GOT3 (cell line): Measurements from ENCODE around the gene PLPPR1.

Experiments used
- DNase-seq: peaks from one replicate; lab custom pipeline; 2025; ENCODE audit warnings: mixed read lengths; lab: John Stamatoyannopoulos, UW

PLPPR1 gene

DNA sequence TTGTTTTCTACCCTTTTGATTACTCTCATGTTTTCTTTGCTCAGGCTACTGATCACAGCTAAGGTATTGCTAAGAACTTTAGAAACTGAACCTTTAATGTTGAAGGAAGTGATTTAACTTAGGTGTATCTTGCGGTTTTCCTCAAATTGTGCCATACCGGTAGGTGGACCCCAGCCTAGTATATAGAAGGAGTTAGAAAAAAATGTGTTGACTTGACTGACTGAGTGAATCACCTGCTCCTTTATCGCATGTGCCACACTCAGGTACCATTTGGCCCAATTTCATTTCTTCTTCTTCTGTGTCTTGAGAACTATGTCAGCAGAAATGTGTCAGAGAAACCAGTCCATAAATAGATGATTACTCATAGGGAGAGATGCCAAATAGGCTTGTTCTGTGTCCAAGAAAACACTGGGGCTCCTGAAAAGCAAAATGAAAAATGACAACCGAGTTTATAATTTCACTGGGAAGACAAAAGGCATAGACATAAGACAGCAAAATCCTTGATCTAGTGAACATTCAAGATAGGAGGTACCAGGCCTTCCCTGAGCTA is 19.4 kb downstream of the PLPPR1 start:
- DNase-seq: no peak

DNA sequence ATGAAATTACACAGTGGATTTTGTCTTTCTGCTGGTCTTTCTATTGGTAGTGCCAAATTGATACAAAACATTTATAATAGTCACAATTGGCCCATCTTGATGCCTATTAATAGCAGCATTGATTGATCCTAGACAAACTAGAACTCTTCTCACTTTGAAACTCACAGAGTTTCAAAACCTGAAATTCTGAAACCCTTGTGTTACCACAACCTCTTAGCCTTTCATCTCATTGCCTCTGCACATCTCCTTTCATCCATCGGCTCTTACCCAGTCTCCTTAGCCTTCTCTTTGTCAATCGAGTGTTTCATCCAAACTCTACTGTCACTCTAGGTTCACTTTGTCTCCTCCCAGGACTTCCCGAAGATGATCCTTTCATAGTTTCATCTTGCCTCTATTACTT is 22.1 kb downstream of the PLPPR1 start:
- no peak for DNase-seq

DNA sequence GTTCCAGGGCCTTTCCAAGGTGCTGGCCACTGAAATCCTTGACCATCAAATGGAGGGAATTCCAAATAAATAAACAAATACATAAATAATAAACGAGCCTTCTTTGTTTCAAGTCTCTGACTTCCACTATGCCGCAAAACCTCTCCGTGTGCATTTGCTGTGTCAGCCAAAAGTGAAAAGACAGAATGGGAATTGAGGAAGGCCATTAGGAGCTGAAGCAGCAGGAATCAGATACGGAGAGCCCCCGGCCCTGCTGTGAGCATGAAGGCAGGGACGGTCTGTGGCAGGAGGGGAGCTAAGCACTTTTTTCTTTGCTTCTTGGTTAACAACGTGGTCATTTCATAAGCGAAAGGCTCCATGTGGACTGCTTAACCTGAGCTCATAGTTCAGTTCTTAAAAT is 26.1 kb downstream of the PLPPR1 start:
- no peak for DNase-seq

DNA sequence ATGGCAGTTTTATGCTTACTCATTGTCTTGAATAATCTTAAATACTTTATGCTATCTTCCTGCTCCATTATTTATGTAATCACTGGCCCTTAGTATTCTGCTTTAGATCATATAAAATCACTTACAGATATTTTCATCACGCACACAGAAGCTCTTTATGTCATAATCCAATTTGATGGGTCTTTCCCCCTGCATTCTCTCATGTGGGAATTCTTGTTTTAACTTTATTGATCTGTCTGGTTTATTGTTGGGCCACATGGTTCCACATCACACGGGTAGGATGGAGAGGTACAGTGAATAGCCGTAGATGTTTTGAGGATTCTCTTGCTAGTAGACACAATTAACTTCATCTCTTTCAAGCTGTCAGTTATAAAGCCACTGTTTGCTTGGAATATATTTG is 27.0 kb downstream of the PLPPR1 start:
- no peak for DNase-seq

DNA sequence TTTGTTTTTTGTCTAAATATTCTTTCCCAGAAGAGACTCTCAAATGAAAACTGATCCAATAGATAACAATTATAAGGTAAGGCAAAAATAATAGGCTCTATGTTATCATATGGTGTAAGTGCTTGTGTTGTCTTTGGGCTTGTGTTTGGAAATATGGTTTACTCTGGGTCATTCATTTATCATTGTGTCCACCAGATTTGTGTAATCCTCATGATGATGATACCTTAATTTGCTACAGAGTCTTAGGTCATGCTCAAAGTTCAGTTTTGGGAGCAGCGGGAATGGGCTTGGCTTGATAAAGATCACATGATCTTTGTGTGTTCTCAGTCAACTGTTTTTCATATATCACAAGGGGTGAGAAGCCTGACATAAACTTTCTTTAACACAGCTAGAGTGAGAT is 34.2 kb downstream of the PLPPR1 start:
- DNase-seq: no peak

DNA sequence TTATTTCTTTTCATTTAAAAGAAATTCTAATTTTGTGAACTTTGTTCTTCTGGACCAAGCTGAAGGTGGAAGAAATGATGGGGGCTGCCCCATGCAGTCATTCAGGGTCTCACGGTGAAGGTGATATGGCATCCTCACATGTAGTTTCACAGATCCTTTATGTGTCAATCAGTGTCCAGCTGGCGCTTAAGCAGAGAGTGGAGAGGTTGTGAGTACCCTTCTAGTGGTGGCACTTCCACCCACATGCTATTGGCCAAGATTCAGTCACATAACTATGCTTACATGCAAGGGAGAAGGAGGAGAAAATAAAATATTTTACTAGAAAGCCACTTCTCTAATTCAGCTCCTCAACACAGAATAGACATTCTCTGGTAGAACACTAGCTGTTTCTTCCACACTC is 34.7 kb downstream of the PLPPR1 start:
- no peak for DNase-seq

DNA sequence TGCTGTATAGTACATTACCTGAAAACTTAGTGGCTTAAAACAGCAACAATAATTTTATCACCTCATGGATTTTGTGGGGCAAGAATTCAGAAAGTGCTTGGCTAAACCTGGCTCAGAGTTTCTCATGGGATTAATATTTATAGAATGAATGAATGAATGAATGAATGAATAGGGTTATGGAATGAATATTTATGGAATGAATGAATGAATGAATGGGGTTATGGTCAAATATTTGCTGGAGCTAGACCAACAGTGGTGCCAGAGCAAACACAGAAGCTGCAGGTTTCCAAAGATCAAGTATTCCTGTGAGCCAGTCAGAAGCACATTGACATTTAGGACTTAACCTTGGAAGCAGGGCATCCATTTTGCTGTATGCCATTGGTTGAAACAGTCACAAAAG is 35.7 kb downstream of the PLPPR1 start:
- no peak for DNase-seq

DNA sequence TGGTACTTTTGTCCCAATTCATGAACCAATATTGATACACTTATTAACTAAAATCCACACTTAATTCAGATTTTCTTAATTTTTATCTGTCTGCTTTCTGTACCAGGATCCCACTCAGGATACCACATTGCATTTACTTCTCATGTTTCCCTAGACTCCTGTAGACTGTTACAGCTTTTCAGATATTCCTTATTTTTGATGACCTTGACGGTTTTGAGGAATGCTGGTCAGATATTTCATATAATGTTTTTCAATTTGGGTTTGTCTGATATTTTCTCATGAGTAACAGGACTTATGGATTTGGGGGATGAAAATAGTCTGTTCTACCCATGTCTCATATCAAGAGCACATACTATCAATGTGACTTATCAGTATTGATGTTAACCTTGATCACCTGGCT is 37.4 kb downstream of the PLPPR1 start:
- DNase-seq: no peak

DNA sequence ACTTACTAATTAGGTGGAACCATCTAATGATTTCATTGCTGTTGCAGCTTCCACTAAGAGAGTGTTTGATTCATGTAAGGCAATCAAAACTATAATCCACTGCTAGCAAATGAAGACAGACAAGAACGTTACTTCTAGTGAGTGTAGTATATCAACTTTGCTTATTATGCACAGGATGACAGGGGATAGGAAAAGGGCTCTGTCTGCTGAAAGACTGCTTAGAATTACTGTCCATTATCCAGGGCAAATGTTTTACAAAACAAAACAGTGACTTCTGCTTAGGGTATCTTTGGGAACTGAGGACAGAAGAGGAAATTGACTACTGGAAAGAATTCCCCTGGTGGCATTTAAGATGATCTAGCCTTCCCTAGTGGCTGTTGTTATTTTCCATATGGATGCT is 40.2 kb downstream of the PLPPR1 start:
- DNase-seq: no peak

DNA sequence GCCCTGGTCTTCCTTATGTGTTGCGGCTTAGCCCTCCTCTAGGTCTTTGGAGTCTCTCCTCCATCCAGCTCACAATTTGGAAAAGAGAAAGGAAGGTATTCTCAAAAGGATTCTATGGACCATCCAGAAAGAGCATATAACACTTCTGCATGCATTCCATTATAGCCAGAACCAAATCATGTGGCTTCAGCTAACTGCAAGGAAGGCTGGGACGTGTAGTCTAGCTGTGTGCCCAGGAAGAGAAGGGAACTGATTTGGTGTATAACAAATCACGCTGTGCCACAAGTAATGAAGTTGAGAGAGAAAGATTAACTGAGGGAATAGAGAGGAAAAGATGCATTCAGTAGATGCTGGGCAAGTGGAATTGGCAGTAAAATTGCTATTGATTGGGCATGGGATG is 43.7 kb downstream of the PLPPR1 start:
- DNase-seq: no peak

DNA sequence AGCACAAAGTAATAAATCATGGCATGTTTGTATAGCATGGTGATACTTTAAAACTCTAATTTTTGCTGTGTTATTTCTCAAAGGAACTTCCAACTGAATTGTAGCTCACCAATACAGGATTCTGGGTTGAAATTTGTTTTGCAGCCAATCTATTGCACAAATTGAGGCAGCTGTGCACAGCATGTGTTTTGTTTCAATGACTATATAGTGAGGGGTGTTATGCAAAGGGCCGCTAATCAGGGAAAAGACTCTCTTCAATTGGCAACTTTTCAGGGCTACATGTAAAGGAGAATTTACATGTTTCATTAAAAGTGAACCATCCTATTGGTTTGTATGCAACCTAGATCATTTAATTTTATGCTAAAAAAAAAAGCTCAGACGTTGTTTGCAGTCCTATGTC is 44.6 kb downstream of the PLPPR1 start:
- no peak for DNase-seq

DNA sequence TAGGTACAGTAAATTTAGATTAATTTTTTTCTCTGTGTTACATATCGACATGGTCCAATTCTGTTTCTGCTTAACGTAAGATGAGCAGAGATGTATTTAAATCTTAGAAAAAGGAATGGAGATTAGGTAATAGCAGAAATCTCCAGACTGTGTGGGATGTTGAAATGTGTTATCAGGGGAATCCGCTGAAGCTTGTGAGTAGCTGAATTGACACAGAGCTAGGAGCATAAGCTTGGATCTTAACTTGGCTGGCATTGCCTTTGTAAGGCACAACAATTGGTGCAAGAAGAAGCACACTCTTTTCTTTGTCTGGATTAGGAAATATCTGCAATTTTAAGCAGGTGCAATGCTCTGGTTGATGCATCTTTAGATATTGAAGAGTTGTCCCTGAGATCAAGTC is 53.1 kb downstream of the PLPPR1 start:
- no peak for DNase-seq

DNA sequence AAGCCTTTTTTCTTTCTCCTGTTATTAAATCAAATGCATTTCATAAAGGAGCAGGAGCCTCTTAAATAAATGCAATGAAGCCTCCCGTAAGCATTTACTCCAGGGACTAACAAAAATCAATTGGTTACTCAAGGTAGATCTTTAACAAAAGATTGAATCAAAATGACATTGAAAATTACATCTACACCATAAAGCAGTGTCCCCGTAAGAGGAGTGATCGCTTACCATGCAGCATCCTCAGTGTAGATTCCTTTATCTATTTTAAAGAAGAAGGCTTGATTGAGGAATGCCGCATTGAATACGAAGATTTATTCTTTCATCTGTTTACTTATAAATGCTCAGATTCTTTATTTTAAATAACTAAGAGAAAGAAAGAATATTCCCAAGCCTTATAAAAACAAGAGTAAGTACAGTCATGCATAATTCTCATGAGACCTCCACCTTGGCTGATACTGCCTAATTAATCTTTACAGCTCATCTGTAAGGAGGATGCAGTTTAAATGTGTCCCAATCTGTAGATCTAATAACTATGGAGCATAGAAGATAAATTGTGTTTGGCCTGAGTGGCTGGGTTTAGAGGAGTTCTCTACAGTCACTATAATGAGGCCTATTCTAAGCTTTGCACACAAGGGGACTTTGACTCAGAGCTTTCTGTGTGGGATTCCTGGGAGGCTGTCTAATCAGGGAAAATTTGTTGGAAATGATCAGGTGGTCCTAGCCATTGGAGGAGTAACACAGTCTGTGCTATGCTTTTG is 55.1 kb downstream of the PLPPR1 start:
- no peak for DNase-seq

DNA sequence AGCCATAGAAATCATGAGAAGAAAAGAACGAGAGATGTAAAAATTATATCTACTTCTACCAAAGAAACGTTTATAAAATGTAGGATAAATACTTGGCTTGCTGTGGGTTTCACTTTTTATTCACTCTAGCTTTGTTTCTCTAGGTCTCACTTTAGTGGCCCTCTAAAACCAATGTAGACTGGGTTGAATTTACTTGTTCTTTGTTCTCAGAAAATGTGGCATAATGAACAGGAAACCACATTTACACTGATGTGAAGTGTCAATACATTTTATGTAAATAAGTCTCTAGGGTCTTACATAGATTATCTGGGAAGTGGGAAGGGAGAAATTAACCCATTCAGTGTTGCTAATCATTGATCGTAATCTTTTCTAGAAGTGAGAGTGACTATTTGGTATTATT is 58.9 kb downstream of the PLPPR1 start:
- DNase-seq: no peak

DNA sequence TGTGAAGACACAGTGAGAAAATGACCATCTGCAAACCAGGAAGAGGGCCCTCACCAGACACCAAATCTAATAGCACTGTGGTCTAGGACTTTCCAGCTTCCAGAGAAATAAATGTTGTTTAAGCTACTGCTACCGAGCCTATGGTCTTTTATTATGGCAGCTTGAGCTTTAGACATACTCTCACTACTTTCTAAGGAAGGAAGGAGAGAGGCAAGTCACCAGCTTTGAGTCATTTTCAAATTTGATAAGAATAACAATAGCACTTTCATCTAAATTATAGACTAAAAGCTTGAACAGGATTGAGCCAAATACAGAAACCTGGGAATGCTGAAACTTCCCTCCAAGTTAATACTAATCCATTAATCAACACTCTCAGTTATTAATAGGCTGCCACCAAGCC is 64.4 kb downstream of the PLPPR1 start:
- no peak for DNase-seq

DNA sequence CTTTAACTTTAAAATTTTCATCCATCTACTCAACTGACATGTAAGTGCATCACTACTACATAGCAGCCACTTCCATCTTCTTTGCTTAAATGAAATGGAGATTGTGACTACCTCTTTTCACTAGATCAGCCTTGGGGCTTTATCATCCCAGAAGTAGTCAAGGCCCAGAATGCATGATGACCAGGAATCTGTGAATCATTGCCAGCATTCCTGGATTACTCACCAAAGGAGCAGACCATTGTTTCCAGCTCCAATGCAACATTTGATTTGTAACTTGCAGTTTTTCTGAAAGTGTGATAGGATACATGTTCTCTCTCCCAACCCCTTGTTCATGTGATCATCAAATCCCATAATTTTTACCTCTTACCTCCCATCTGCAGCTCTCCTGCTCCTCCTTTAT is 65.1 kb downstream of the PLPPR1 start:
- no peak for DNase-seq

DNA sequence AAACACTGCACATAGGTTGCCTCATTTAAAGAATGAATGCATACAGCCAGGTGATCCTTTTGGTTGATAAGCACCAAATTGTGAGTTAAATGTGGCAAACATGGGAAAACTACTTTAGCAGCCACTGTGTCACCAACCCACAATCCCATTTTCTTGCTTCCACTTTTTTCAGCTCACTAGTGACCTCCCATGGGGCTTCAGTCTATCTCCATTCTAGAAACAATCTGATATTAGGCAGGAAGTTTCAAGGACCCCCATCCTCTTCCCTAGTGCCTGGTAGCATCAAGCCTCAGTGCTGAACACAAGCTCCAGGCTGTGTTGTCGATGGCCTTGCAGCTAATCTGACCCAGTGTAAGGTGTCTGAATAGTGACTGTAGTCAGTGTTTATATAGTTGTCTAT is 66.2 kb downstream of the PLPPR1 start:
- DNase-seq: no peak

DNA sequence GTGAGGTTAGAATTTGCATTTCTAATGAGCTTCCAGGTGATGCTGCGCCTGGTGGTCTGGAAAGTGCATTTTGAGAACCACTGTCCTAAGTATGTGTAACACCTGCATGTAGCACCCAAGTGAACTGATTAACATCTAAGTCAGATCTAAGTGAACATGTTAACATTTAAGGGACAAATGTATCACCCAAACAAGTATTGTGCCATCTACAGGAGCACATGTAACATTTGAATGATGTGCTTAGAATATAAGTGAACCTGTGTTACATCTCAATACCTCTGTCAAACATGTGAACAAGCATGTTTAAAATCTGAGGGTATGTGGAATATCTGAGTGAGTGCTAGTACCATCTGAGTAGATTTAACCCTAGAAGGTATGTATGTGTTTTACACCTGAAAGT is 68.7 kb downstream of the PLPPR1 start:
- no peak for DNase-seq

DNA sequence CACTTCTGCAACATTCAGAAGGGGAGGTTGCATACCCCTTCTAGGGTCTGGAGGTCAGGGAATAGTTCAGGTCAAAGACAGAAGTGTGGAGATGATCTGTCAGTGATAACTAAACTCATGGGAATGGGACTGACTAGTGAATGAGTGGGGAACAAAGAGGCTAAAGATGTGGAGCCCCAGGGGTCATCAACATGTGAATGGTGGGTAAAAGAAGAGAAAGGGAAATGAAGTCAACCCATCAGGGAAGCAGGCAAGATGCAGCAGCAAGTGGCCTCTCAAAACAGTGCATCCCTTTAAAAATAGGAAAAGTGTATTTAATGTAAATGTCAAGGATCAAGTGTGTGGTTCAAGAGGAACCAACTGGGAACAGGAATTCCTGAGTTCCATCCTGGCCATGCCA is 69.9 kb downstream of the PLPPR1 start:
- DNase-seq: no peak

DNA sequence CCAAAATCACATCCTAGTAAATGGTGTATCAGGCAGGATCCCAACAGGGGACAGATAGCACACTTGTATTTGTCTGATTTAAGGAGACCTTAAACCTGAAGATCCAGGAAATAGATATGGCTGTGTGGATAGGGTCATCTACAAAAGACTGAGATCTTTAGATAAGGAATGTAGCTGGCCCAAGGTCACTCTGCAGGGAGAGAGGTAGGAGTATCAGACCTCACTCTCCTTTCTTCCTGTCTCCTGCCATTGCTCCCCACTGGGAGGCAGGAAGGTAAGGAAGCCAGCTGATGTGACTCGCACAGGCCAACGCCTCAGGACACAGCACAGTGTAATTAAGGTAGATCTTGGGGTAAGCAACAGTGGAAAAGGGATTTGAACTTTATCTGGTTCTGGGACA is 85.8 kb downstream of the PLPPR1 start:
- no peak for DNase-seq

DNA sequence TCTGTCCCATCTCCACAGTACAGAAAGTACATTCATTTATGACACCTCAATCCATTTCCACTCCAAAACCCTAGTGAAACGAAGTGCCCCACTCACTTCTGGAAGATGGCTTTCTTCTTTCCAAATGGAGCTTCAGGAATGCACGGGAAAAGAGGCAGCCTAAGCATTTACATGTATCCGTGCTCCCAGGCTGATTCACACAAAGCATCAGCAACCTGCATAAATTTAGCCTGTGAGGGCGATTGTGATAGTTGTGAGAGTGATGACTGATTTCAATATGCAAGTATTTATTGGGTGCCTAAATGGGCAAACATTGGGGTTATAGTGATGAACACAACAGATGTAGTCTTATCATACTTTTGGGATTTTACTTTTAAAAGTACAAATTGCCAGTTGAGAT is 86.6 kb downstream of the PLPPR1 start:
- no peak for DNase-seq

DNA sequence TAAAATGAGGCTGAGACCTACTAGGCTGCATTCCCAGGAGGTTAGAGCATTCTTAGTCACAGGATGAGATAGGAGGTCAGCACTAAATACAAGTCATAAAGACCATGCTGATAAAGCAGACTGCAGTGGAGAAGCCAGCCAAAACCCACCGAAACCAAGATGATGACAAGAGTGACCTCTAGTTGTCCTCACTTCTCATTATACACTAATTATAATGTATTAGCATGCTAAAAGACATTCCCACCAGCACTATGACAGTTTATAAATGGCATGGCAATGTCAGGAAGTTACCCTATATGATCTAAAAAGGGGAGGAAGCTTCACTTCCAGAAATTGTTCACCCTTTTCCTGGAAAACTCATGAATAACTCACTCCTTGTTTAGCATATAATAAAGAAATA is 88.6 kb downstream of the PLPPR1 start:
- DNase-seq: no peak

DNA sequence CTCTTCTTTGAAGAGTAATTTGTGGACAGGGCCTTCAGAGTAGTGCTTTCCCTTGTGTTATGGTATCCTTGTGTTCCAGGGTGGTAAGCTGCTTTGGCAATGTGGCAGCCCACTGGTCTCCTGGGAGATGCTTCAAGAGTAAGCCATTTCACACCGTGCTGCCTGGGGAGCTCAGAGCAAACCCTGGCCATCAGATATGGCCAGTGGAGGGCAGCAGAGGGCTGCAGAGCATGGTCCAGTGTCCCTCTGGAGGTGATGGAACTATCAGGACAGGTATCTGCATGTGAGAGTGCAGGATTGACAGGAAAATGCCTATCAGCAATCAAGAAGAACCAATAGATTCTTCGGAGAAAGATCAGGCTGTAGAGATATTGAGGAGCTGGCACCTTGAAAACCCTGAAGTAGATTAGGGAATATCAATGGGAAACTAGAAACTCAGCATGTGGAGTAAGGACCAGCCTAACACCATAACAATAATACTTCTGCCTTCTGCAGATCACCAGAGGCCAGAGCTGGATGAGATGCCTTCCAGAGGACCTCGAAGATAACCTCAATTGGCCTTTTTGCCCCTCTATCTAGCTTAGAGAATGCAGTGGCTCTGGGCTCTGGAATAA is 90.8 kb downstream of the PLPPR1 start:
- no peak for DNase-seq

DNA sequence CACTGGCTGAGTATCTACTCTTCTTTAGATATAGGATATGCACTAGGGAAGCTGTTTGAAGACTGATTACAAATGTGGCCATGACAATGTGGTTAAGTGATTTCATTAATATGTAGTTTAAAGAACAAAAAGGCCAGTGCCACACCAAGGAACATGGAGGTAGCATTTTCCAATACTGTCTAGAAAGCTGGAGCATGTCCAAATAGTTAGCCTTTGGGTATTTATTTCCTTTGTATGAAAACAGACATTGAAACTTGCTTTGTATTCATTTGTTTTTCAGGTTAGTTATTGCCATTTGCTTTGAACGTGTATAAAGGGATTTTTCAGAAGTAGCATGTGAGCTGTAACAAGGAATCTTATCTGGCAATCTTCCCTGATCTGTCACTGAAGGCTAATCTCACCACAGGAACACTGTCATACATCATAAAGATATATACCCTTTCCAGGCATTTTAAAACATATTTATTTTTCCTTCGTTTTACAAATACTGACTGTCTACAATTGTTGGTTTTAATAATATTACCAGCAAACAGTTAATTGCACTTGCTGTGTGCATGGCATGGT is 93.4 kb downstream of the PLPPR1 start:
- no peak for DNase-seq
